Caco-2 (cell line): ENCODE results near the gene P2RX7. TPM values are rescaled to one million over a fixed set of nuclear protein-coding genes. Genes with fewer than 3 reads are reported as not detected.

ENCODE experiments used
- BruUV-seq: library from RNA; stranded (reverse); fragments of 400-500 nt; replicated peaks from 2 replicates; lab custom pipeline; 2021; lab: Mats Ljungman, UMichigan
- CTCF ChIA-PET: fragments of 300-600 bp; sonication (Branson Sonifier 250); formaldehyde crosslinking; loops from one replicate; lab custom pipeline; 2022; ENCODE audit warnings: antibody characterized with exemption; lab: Charles Lee
- POLR2A ChIA-PET: fragments of 300-600 bp; sonication (Branson Sonifier 250); formaldehyde crosslinking; loops from one replicate; lab custom pipeline; 2022; ENCODE audit warnings: antibody characterized with exemption; lab: Charles Lee
- DNase-seq, 2 experiments: peaks; one replicate each; pipeline versions ENCODE4 v3.0.0 to v3.0.0-alpha.2; 2020 to 2022
- H3K27me3 ChIP-seq: replicated peaks from 2 replicates; pipeline ENCODE4 v1.6.0; 2011; ENCODE audit warnings: low read length; ENCODE audit not compliant: control insufficient read depth, insufficient read depth
- H3K36me3 ChIP-seq: 2 replicates; pipeline ENCODE4 v1.5.1; 2011; ENCODE audit warnings: low read length; ENCODE audit not compliant: control insufficient read depth, insufficient read depth
- H3K4me1 ChIP-seq: fragments of 250-450 bp; sonication (Bioruptor Pico); 2 replicates; pipeline ENCODE4 v1.5.1; 2020; ENCODE audit warnings: mild to moderate bottlenecking
- H3K4me3 ChIP-seq: 2 replicates; pipeline ENCODE4 v1.5.1; 2011; ENCODE audit warnings: low read depth, mild to moderate bottlenecking, control low read depth, low read length
- H3K9me3 ChIP-seq: fragments of 250-450 bp; sonication (Bioruptor Pico); 2 replicates; pipeline ENCODE4 v1.5.1; 2020; ENCODE audit warnings: mild to moderate bottlenecking, moderate library complexity
- H3K27ac Mint-ChIP-seq: one replicate; pipeline ENCODE4 v1.8.0; 2022; ENCODE audit warnings: mixed read lengths; ENCODE audit not compliant: unreplicated experiment
- H3K27me3 Mint-ChIP-seq: one replicate; pipeline ENCODE4 v1.8.0; 2022; ENCODE audit warnings: mixed read lengths; ENCODE audit not compliant: insufficient read depth, unreplicated experiment
- H3K36me3 Mint-ChIP-seq: one replicate; pipeline ENCODE4 v1.8.0; 2022; ENCODE audit warnings: mild to moderate bottlenecking, mixed read lengths; ENCODE audit not compliant: insufficient read depth, unreplicated experiment
- H3K4me1 Mint-ChIP-seq: one replicate; pipeline ENCODE4 v1.8.0; 2022; ENCODE audit warnings: low read depth, mixed read lengths; ENCODE audit not compliant: unreplicated experiment
- H3K4me3 Mint-ChIP-seq: one replicate; pipeline ENCODE4 v1.8.0; 2022; ENCODE audit warnings: mild to moderate bottlenecking, moderate library complexity, mixed read lengths; ENCODE audit not compliant: unreplicated experiment
- H3K9me3 Mint-ChIP-seq: one replicate; pipeline ENCODE4 v1.8.0; 2022; ENCODE audit warnings: mixed read lengths; ENCODE audit not compliant: unreplicated experiment
- intact Hi-C: fragments of 100-400 bp; cut with micrococcal nuclease; formaldehyde crosslinking; loops from one replicate; pipeline ENCODE4 v1.10.0; 2022; ENCODE audit not compliant: unreplicated experiment
- total RNA-seq: library from RNA; stranded (reverse); gene quantifications from 2 replicates; pipeline ENCODE4 v1.2.3, GENCODE V29; 2022
- TF ChIP-seq, protein P1 (sequence below), 2 experiments: fragments of 200-600 bp in 1 of 2; IDR thresholded peaks; 1 replicate in 1 of 2; 2 replicates in 1 of 2; pipeline versions ENCODE4 v1.5.1 to v1.8.0; 2011 to 2022; ENCODE audit warnings: antibody characterized with exemption in 1 of 2, control low read depth in 1 of 2, inconsistent platforms in 1 of 2, low read depth in 1 of 2, low read length in 1 of 2, mild to moderate bottlenecking in 1 of 2, moderate library complexity in 1 of 2; ENCODE audit not compliant: insufficient read depth in 1 of 2, severe bottlenecking in 1 of 2, unreplicated experiment in 1 of 2

P2RX7 gene
- total RNA-seq, 1 experiment from 2014 or later, result not detected

DNA sequence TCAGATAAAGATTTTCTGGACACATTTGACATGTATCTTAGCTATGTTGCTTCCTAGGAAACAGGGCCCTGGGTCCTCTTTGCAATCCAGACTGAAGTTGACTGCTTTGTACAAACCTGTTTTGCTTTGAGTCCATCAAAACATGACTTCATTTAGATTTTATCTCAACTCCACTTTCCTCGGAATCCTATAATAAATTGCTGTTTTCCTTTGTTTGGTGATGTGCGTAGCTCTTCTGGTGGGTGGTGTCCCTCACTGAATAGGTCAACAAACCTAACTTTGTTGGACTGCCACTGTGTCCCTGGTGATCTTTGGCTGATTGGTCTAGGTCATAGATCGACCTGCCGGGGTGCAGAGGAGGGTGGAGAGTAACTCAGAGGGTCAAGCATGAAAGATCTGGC is 735 bp upstream of the P2RX7 start:
- H3K27me3 Mint-ChIP-seq, result no peaks in the 10 kb centered on the region
- H3K36me3 ChIP-seq, result no peaks in the 10 kb centered on the region
- no peak overlapping the region for H3K27ac Mint-ChIP-seq
- intact Hi-C loops, result no loop called here
- no peak overlapping the region for H3K4me3 Mint-ChIP-seq
- H3K9me3 Mint-ChIP-seq, result no peaks in the 10 kb centered on the region
- H3K4me1 Mint-ChIP-seq, result peaks cover 8% of the 10 kb centered on the region
- ChIA-PET POLR2A (no interaction called here), CTCF (no interaction called here)
- no peaks in the 10 kb centered on the region for H3K4me1 ChIP-seq
- TF ChIP-seq, protein P1, sequence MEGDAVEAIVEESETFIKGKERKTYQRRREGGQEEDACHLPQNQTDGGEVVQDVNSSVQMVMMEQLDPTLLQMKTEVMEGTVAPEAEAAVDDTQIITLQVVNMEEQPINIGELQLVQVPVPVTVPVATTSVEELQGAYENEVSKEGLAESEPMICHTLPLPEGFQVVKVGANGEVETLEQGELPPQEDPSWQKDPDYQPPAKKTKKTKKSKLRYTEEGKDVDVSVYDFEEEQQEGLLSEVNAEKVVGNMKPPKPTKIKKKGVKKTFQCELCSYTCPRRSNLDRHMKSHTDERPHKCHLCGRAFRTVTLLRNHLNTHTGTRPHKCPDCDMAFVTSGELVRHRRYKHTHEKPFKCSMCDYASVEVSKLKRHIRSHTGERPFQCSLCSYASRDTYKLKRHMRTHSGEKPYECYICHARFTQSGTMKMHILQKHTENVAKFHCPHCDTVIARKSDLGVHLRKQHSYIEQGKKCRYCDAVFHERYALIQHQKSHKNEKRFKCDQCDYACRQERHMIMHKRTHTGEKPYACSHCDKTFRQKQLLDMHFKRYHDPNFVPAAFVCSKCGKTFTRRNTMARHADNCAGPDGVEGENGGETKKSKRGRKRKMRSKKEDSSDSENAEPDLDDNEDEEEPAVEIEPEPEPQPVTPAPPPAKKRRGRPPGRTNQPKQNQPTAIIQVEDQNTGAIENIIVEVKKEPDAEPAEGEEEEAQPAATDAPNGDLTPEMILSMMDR (IDR thresholded peaks at IDR 0.05; ENCODE audit: insufficient read depth in 1 of 2, low read depth in 1 of 2, low read length in 1 of 2, severe bottlenecking in 1 of 2, unreplicated experiment in 1 of 2), result no peak
- no peaks in the 10 kb centered on the region for H3K36me3 Mint-ChIP-seq
- no peaks in the 10 kb centered on the region for H3K9me3 ChIP-seq
- no TSS peak for BruUV-seq
- H3K4me3 ChIP-seq, result no peak overlapping the region
- no peak for DNase-seq
- H3K27me3 ChIP-seq, result no peaks in the 10 kb centered on the region

DNA sequence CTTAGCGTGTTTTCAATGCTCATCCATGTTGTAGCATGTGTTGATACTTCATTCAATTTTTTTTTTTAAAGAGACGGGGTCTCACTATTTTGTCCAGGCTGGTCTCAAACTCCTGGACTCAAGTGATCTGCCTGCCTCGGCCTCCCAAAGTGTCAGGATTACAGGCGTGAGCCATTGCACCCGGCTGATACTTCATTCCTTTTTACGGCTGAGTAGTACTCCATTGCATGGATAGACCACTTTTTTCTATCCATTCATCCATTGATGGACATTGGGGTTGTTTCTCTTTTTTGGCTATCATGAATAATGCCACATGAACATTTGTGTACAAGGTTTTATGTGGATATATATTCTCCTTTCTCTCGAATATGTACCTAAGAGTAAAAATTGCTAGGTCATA is 1.2 kb downstream of the P2RX7 start:
- no TSS peak for BruUV-seq
- ChIA-PET CTCF (no interaction called here), POLR2A (no interaction called here)
- Mint-ChIP-seq H3K36me3 (no peaks in the 10 kb centered on the region), H3K27me3 (no peaks in the 10 kb centered on the region), H3K4me3 (no peak overlapping the region), H3K4me1 (peaks cover 8% of the 10 kb centered on the region), H3K27ac (no peak overlapping the region), H3K9me3 (no peaks in the 10 kb centered on the region)
- Histone ChIP-seq H3K9me3 (no peaks in the 10 kb centered on the region), H3K36me3 (no peaks in the 10 kb centered on the region), H3K27me3 (no peaks in the 10 kb centered on the region), H3K4me3 (no peak overlapping the region), H3K4me1 (no peaks in the 10 kb centered on the region)
- no peak for DNase-seq
- intact Hi-C loops, result no loop called here
- TF ChIP-seq, protein P1 (IDR thresholded peaks at IDR 0.05; ENCODE audit: insufficient read depth in 1 of 2, low read depth in 1 of 2, low read length in 1 of 2, severe bottlenecking in 1 of 2, unreplicated experiment in 1 of 2), result no peak

DNA sequence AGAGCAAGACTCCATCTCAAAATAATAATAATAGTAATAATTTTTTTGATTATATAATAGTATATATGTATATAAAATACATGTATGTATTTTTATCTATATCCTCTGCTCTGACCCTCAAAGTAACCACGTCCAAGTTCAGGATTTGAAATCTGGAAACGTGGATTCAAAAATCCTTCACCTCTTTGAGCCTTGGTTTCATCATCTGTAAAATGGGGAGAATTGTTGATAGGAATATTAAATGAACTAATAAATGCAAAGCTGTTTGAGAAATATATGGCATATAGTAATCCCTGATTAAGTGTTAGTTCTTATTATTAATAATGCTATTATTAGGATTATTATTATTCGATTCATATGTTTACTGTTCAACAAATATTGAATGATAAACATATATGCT is 2.6 kb downstream of the P2RX7 start:
- no peak overlapping the region for H3K4me3 Mint-ChIP-seq
- H3K27ac Mint-ChIP-seq, result no peak overlapping the region
- no peaks in the 10 kb centered on the region for H3K9me3 Mint-ChIP-seq
- no peaks in the 10 kb centered on the region for H3K27me3 Mint-ChIP-seq
- H3K36me3 Mint-ChIP-seq, result no peaks in the 10 kb centered on the region
- POLR2A ChIA-PET, result no interaction called here
- CTCF ChIA-PET, result no interaction called here
- TF ChIP-seq, protein P1 (IDR thresholded peaks at IDR 0.05; ENCODE audit: insufficient read depth in 1 of 2, low read depth in 1 of 2, low read length in 1 of 2, severe bottlenecking in 1 of 2, unreplicated experiment in 1 of 2), result no peak
- H3K4me3 ChIP-seq, result no peak overlapping the region
- no peak for DNase-seq
- no peaks in the 10 kb centered on the region for H3K4me1 ChIP-seq
- no peaks in the 10 kb centered on the region for H3K27me3 ChIP-seq
- peaks cover 8% of the 10 kb centered on the region for H3K4me1 Mint-ChIP-seq
- intact Hi-C loops, result no loop called here
- BruUV-seq, result no TSS peak
- no peaks in the 10 kb centered on the region for H3K36me3 ChIP-seq
- no peaks in the 10 kb centered on the region for H3K9me3 ChIP-seq
